Measurements from ENCODE around the gene SNCAIP.

Gene SNCAIP

GRCh38 chr5:122330881-122331280 lies 18.8 kb downstream of the SNCAIP start:
- TF ChIP-seq CTCF (IDR thresholded peaks at IDR 0.05; ENCODE audit: low read depth, low read length), result no peak
- no peak for DNase-seq (ENCODE audit: extremely low read depth, low read depth)

GRCh38 chr5:122332599-122333555 lies 20.8 kb downstream of the SNCAIP start:
- no peak for TF ChIP-seq CTCF (IDR thresholded peaks at IDR 0.05; ENCODE audit: low read depth, low read length)
- DNase-seq (ENCODE audit: extremely low read depth, low read depth), result no peak

GRCh38 chr5:122333564-122333963 lies 21.5 kb downstream of the SNCAIP start:
- no peak for DNase-seq (ENCODE audit: extremely low read depth, low read depth)
- no peak for TF ChIP-seq CTCF (IDR thresholded peaks at IDR 0.05; ENCODE audit: low read depth, low read length)

- TF ChIP-seq CTCF (IDR thresholded peaks at IDR 0.05; ENCODE audit: low read depth, low read length), result no peak
Observed at GRCh38 chr5:122339591-122339990, 27.6 kb downstream of the SNCAIP start.

GRCh38 chr5:122341087-122341486 lies 29.1 kb downstream of the SNCAIP start:
- no peak for TF ChIP-seq CTCF (IDR thresholded peaks at IDR 0.05; ENCODE audit: low read depth, low read length)
- no peak for DNase-seq (ENCODE audit: extremely low read depth, low read depth)

More at GRCh38 chr5:122339591-122339990, 27.6 kb downstream of the SNCAIP start:
- no peak for DNase-seq (ENCODE audit: extremely low read depth, low read depth)

GRCh38 chr5:122342256-122342655 lies 30.2 kb downstream of the SNCAIP start:
- DNase-seq (ENCODE audit: extremely low read depth, low read depth), result no peak

More at GRCh38 chr5:122342256-122342655, 30.2 kb downstream of the SNCAIP start:
- no peak for TF ChIP-seq CTCF (IDR thresholded peaks at IDR 0.05; ENCODE audit: low read depth, low read length)

Measured in AG09319 (cell line).